HepG2 (cell line): Measurements from ENCODE around the gene NKAIN4. TPM values are rescaled to one million over a fixed set of nuclear protein-coding genes. Genes with fewer than 3 reads are reported as not detected.
A peak's percentile ranks its signal among the peaks of the same experiment; 100 is the strongest.

ENCODE experiments used
- ATF1 ChIP-seq: IDR thresholded peaks from 2 replicates; pipeline ENCODE4 v1.6.1; 2016; ENCODE audit warnings: mild to moderate bottlenecking, control low read depth
- BRD4 ChIP-seq: sonication (generic); formaldehyde crosslinking; IDR thresholded peaks from 2 replicates; pipeline ENCODE4 v1.4.0; 2020; ENCODE audit warnings: missing genetic modification reagents
- CAMTA2 ChIP-seq: sonication (generic); formaldehyde crosslinking; IDR thresholded peaks from 2 replicates; pipeline ENCODE4 v1.4.0; 2020; ENCODE audit warnings: mild to moderate bottlenecking, missing genetic modification reagents, borderline replicate concordance
- CBX1 ChIP-seq: IDR thresholded peaks from one replicate; pipeline ENCODE4 v1.6.1; 2016; ENCODE audit warnings: antibody characterized with exemption, low read depth
- CREM ChIP-seq, 2 experiments: sonication (generic) in 1 of 2; formaldehyde crosslinking in 1 of 2; IDR thresholded peaks; 2 replicates each; pipeline versions ENCODE4 v1.4.0 to v1.6.1; 2016 to 2020; ENCODE audit warnings: antibody characterized with exemption in 1 of 2, mild to moderate bottlenecking in 1 of 2, missing genetic modification reagents in 1 of 2
- FOXC1 ChIP-seq: sonication (generic); formaldehyde crosslinking; IDR thresholded peaks from 2 replicates; pipeline ENCODE4 v1.8.0; 2022; ENCODE audit warnings: mild to moderate bottlenecking, missing genetic modification reagents, borderline replicate concordance
- JARID2 ChIP-seq: sonication (generic); formaldehyde crosslinking; IDR thresholded peaks from 2 replicates; pipeline ENCODE4 v1.8.1; 2023; ENCODE audit warnings: missing genetic modification reagents, inconsistent platforms; ENCODE audit not compliant: insufficient replicate concordance
- KLF12 ChIP-seq: sonication (generic); formaldehyde crosslinking; IDR thresholded peaks from 2 replicates; pipeline ENCODE4 v1.4.0; 2020; ENCODE audit warnings: missing genetic modification reagents, borderline replicate concordance
- NBN ChIP-seq: fragments of 450-650 bp; conservative IDR thresholded peaks from 2 replicates; pipeline ENCODE4 v1.6.1; 2017
- NR3C1 ChIP-seq: sonication (generic); formaldehyde crosslinking; IDR thresholded peaks from 2 replicates; pipeline ENCODE4 v1.4.0; 2020; ENCODE audit warnings: missing genetic modification reagents
- SIN3A ChIP-seq: IDR thresholded peaks from 2 replicates; pipeline ENCODE4 v1.6.1; 2011; ENCODE audit warnings: low read depth, mild to moderate bottlenecking, control low read depth, low read length, borderline replicate concordance
- XBP1 ChIP-seq: sonication (generic); formaldehyde crosslinking; IDR thresholded peaks from 2 replicates; pipeline ENCODE4 v1.5.0; 2020; ENCODE audit warnings: missing genetic modification reagents
- ZBTB1 ChIP-seq: sonication (generic); formaldehyde crosslinking; IDR thresholded peaks from 2 replicates; pipeline ENCODE4 v1.4.0; 2020; ENCODE audit warnings: missing genetic modification reagents, borderline replicate concordance
- ZMAT3 ChIP-seq: sonication (generic); formaldehyde crosslinking; conservative IDR thresholded peaks from 2 replicates; pipeline ENCODE4 v1.7.0; 2021; ENCODE audit warnings: missing genetic modification reagents
- ZNF337 ChIP-seq: sonication (generic); formaldehyde crosslinking; IDR thresholded peaks from 2 replicates; pipeline ENCODE4 v1.5.1; 2020; ENCODE audit warnings: missing genetic modification reagents, low read depth, mild to moderate bottlenecking, borderline replicate concordance
- ZNF614 ChIP-seq: IDR thresholded peaks from 2 replicates; pipeline ENCODE4 v1.6.1; 2018; ENCODE audit warnings: missing biosample characterization, missing genetic modification reagents, inconsistent platforms, borderline replicate concordance
- ZNF878 ChIP-seq: sonication (generic); formaldehyde crosslinking; IDR thresholded peaks from 2 replicates; pipeline ENCODE4 v1.8.1; 2023; ENCODE audit warnings: mild to moderate bottlenecking, missing genetic modification reagents, moderate library complexity
- polyA plus RNA-seq, 8 experiments: library from polyadenylated mRNA; depleted of rRNA in 3 of 8; stranded (reverse) in 7 of 8; unstranded in 1 of 8; fragments of >200 nt; fragmentation: Illumina TruSeq in 4 of 8; extraction: Trizol in 4 of 8; gene quantifications; 2 replicates each; pipeline versions ENCODE4 v1.2.1 to v1.2.3, GENCODE V29; 2011 to 2016; ENCODE audit warnings: low read depth in 4 of 8, missing spikeins in 1 of 8, mixed read lengths in 1 of 8; ENCODE audit not compliant: insufficient read depth in 1 of 8
- total RNA-seq, 5 experiments: library from RNA; depleted of rRNA; stranded (reverse); fragments of >200 nt; fragmentation: Illumina TruSeq; extraction: Trizol; gene quantifications; 2 replicates each; pipeline ENCODE4 v1.2.3, GENCODE V29; 2016; ENCODE audit warnings: low read depth in 1 of 5
- TF ChIP-seq, protein P1 (sequence below): sonication (generic); formaldehyde crosslinking; IDR thresholded peaks from 2 replicates; pipeline ENCODE4 v1.8.1; 2022; ENCODE audit warnings: mild to moderate bottlenecking, missing genetic modification reagents
- TF ChIP-seq, protein P2 (sequence below): sonication (generic); formaldehyde crosslinking; IDR thresholded peaks from 2 replicates; pipeline ENCODE4 v1.8.1; 2023; ENCODE audit warnings: mild to moderate bottlenecking, missing genetic modification reagents
- TF ChIP-seq, protein P3 (sequence below): sonication (generic); formaldehyde crosslinking; IDR thresholded peaks from 2 replicates; pipeline ENCODE4 v1.5.0; 2020; ENCODE audit warnings: mild to moderate bottlenecking, missing genetic modification reagents, borderline replicate concordance
- TF ChIP-seq, protein P4 (sequence below): sonication (generic); formaldehyde crosslinking; IDR thresholded peaks from 2 replicates; pipeline ENCODE4 v1.8.0; 2023; ENCODE audit warnings: mild to moderate bottlenecking, missing genetic modification reagents
- TF ChIP-seq, protein P5 (sequence below): sonication (generic); formaldehyde crosslinking; IDR thresholded peaks from 2 replicates; pipeline ENCODE4 v1.5.1; 2020; ENCODE audit warnings: mild to moderate bottlenecking, missing genetic modification reagents, moderate library complexity

Gene NKAIN4
- total and polyA plus RNA-seq, 2 of the 13 experiments (the other 11 are each of a cell fraction or from before 2014, with no cell fraction given), result not detected

- peak; percentile 98 for TF ChIP-seq ZMAT3
- peak; percentile 65; the same call in 1 of the 2 replicates for TF ChIP-seq CAMTA2 (CRISPR knock-in tag)
- peak; percentile 91; the same call in 1 of the 2 replicates for TF ChIP-seq ZNF878
- peak; percentile 93 for TF ChIP-seq ZNF614 (CRISPR knock-in tag)
- TF ChIP-seq, protein P1, sequence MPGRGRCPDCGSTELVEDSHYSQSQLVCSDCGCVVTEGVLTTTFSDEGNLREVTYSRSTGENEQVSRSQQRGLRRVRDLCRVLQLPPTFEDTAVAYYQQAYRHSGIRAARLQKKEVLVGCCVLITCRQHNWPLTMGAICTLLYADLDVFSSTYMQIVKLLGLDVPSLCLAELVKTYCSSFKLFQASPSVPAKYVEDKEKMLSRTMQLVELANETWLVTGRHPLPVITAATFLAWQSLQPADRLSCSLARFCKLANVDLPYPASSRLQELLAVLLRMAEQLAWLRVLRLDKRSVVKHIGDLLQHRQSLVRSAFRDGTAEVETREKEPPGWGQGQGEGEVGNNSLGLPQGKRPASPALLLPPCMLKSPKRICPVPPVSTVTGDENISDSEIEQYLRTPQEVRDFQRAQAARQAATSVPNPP (CRISPR knock-in tag), result peak; percentile 97
- no peak for TF ChIP-seq SIN3A
- no peak for TF ChIP-seq NBN
- TF ChIP-seq ATF1 (CRISPR knock-in tag), result no peak
- TF ChIP-seq, protein P2, sequence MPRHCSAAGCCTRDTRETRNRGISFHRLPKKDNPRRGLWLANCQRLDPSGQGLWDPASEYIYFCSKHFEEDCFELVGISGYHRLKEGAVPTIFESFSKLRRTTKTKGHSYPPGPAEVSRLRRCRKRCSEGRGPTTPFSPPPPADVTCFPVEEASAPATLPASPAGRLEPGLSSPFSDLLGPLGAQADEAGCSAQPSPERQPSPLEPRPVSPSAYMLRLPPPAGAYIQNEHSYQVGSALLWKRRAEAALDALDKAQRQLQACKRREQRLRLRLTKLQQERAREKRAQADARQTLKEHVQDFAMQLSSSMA (CRISPR knock-in tag), result peak; percentile 95
- no peak for TF ChIP-seq JARID2
- TF ChIP-seq XBP1 (CRISPR knock-in tag), result 0 out of 2 replicates have a peak, but pooled peaks have one; percentile 61
- peak; percentile 85; the same call in 1 of the 2 replicates for TF ChIP-seq ZNF337 (CRISPR knock-in tag)
- peak; percentile 56 for TF ChIP-seq BRD4
- TF ChIP-seq, protein P3, sequence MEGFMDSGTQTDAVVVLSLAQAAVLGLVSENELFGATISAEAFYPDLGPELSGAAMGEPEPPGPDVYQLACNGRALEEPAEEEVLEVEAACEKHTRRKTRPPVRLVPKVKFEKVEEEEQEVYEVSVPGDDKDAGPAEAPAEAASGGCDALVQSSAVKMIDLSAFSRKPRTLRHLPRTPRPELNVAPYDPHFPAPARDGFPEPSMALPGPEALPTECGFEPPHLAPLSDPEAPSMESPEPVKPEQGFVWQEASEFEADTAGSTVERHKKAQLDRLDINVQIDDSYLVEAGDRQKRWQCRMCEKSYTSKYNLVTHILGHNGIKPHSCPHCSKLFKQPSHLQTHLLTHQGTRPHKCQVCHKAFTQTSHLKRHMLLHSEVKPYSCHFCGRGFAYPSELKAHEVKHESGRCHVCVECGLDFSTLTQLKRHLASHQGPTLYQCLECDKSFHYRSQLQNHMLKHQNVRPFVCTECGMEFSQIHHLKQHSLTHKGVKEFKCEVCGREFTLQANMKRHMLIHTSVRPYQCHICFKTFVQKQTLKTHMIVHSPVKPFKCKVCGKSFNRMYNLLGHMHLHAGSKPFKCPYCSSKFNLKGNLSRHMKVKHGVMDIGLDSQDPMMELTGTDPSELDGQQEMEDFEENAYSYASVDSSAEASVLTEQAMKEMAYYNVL, result peak; percentile 77
- peak; percentile 86 for TF ChIP-seq CBX1
- TF ChIP-seq FOXC1 (CRISPR knock-in tag), result peak; percentile 98
- TF ChIP-seq KLF12, result peak; percentile 96
- TF ChIP-seq, protein P4, sequence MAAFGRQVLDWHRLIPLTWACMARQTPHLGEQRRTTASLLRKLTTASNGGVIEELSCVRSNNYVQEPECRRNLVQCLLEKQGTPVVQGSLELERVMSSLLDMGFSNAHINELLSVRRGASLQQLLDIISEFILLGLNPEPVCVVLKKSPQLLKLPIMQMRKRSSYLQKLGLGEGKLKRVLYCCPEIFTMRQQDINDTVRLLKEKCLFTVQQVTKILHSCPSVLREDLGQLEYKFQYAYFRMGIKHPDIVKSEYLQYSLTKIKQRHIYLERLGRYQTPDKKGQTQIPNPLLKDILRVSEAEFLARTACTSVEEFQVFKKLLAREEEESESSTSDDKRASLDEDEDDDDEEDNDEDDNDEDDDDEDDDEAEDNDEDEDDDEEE (CRISPR knock-in tag), result peak; percentile 28; the same call in 1 of the 2 replicates
- TF ChIP-seq, protein P5, sequence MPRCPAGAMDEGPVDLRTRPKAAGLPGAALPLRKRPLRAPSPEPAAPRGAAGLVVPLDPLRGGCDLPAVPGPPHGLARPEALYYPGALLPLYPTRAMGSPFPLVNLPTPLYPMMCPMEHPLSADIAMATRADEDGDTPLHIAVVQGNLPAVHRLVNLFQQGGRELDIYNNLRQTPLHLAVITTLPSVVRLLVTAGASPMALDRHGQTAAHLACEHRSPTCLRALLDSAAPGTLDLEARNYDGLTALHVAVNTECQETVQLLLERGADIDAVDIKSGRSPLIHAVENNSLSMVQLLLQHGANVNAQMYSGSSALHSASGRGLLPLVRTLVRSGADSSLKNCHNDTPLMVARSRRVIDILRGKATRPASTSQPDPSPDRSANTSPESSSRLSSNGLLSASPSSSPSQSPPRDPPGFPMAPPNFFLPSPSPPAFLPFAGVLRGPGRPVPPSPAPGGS, result peak; percentile 97
- TF ChIP-seq CREM (IDR thresholded peaks at IDR 0.05), result no peak
- peak; percentile 7; the same call in 1 of the 2 replicates for TF ChIP-seq CREM (CRISPR knock-in tag; IDR thresholded peaks at IDR 0.05)
- peak; percentile 81; the same call in 1 of the 2 replicates for TF ChIP-seq NR3C1 (CRISPR knock-in tag)
- no peak for TF ChIP-seq ZBTB1
These were observed 38.0 kb downstream of the NKAIN4 start, which contains the start of gene YTHDF1 (continued) for GRCh38 chr20:63216041-63216848.
